HCT116 (cell line): ENCODE measurements around the gene IPO8. TPM values are rescaled to one million over a fixed set of nuclear protein-coding genes. Genes with fewer than 3 reads are reported as not detected.
"Not testable (repeated sequence)": the region's sequence is repeated elsewhere in the genome, so short reads cannot be mapped to it uniquely, and the experiment has no call there.

Experiments
- ATAC-seq: fragments of 200-7000 bp; cut with Tn5 transposase; 2 replicates; pipeline ENCODE4 v1.9.1; 2020; ENCODE audit warnings: mild to moderate bottlenecking, moderate library complexity
- BruUV-seq: library from RNA; stranded (reverse); fragments of 400-500 nt; replicated peaks from 2 replicates; lab custom pipeline; 2021; lab: Mats Ljungman, UMichigan
- CTCF ChIA-PET: fragments of 300-600 bp; sonication (Branson Sonifier 250); formaldehyde crosslinking; loops from one replicate; lab custom pipeline; 2021; ENCODE audit warnings: antibody characterized with exemption; lab: Charles Lee
- POLR2A ChIA-PET: fragments of 300-600, 350-600 bp; sonication (Branson Sonifier 250); formaldehyde crosslinking; loops from one replicate; lab custom pipeline; 2021; ENCODE audit warnings: antibody characterized with exemption; lab: Charles Lee
- RAD21 ChIA-PET, 2 experiments: fragments of 300-600 bp; sonication (Branson Sonifier 250); formaldehyde crosslinking; loops; one replicate each; lab custom pipeline; 2023; ENCODE audit warnings: low total read pairs in 2 of 2; ENCODE audit not compliant: uncharacterized antibody in 2 of 2, unreplicated experiment in 2 of 2, low non-redundant PET in 1 of 2; lab: Charles Lee
- DNase-seq: peaks from one replicate; pipeline ENCODE4 v3.0.0-alpha.2; 2010; ENCODE audit warnings: low read depth, low spot score
- H2AFZ ChIP-seq: fragments of 200-600 bp; shearing (Covaris generic), sonication (generic); 2 replicates; pipeline ENCODE4 v1.6.1; 2017; ENCODE audit warnings: low read depth, mixed run types, mixed read lengths, antibody characterized with exemption, low read length; ENCODE audit not compliant: poor library complexity, severe bottlenecking
- H3K27ac ChIP-seq: 2 replicates; pipeline ENCODE4 v1.5.1; 2012; ENCODE audit warnings: low read depth, low read length
- H3K27me3 ChIP-seq: fragments of 200-600 bp; sonication (generic); 2 replicates; pipeline ENCODE4 v1.6.1; 2016; ENCODE audit warnings: mixed run types, low read length, mixed read lengths; ENCODE audit not compliant: insufficient read depth
- H3K36me3 ChIP-seq, 2 experiments: fragments of 200-500 bp in 1 of 2; fragments of 200-600 bp in 1 of 2; sonication (Bioruptor generic) in 1 of 2; sonication (generic) in 1 of 2; 2 replicates each; pipeline versions ENCODE4 v1.5.1 to v1.6.1; 2014 to 2016; ENCODE audit warnings: low read length in 2 of 2, inconsistent platforms in 1 of 2, mixed read lengths in 1 of 2, mixed run types in 1 of 2; ENCODE audit not compliant: insufficient read depth in 2 of 2, control insufficient read depth in 1 of 2
- H3K4me1 ChIP-seq, 2 experiments: fragments of 200-600 bp in 1 of 2; sonication (generic) in 1 of 2; 2 replicates each; pipeline versions ENCODE4 v1.5.1 to v1.6.1; 2012 to 2017; ENCODE audit warnings: low read length in 2 of 2, inconsistent platforms in 1 of 2, mild to moderate bottlenecking in 1 of 2, mixed read lengths in 1 of 2, mixed run types in 1 of 2, moderate library complexity in 1 of 2; ENCODE audit not compliant: insufficient read depth in 2 of 2, control insufficient read depth in 1 of 2
- H3K4me2 ChIP-seq: fragments of 200-600 bp; sonication (generic); 2 replicates; pipeline ENCODE4 v1.6.1; 2017; ENCODE audit warnings: mixed run types, low read length, mixed read lengths
- H3K4me3 ChIP-seq, 2 experiments: fragments of 200-600 bp in 1 of 2; sonication (generic) in 1 of 2; replicated peaks in 1 of 2; 2 replicates each; pipeline ENCODE4 v1.5.1; 2011 to 2016; ENCODE audit warnings: low read length in 2 of 2, control low read depth in 1 of 2, low read depth in 1 of 2, mild to moderate bottlenecking in 1 of 2, mixed read lengths in 1 of 2, mixed run types in 1 of 2
- H3K79me2 ChIP-seq: fragments of 200-600 bp; sonication (generic); 2 replicates; pipeline ENCODE4 v1.6.1; 2017; ENCODE audit warnings: mild to moderate bottlenecking, mixed run types, low read length, moderate library complexity, mixed read lengths; ENCODE audit not compliant: insufficient read depth
- H3K9ac ChIP-seq: fragments of 200-600 bp; sonication (generic); 2 replicates; pipeline ENCODE4 v1.6.1; 2016; ENCODE audit warnings: low read length, mixed read lengths
- H3K9me2 ChIP-seq: fragments of 200-600 bp; sonication (generic), shearing (Covaris generic); 2 replicates; pipeline ENCODE4 v1.6.1; 2017; ENCODE audit warnings: mixed run types, mild to moderate bottlenecking, moderate library complexity; ENCODE audit not compliant: insufficient read depth
- H3K9me3 ChIP-seq, 2 experiments: fragments of 200-500 bp in 1 of 2; fragments of 200-600 bp in 1 of 2; sonication (Bioruptor generic) in 1 of 2; sonication (generic) in 1 of 2; 2 replicates each; pipeline ENCODE4 v1.6.1; 2014 to 2017; ENCODE audit warnings: low read length in 2 of 2, mixed read lengths in 2 of 2, inconsistent platforms in 1 of 2, low read depth in 1 of 2, mild to moderate bottlenecking in 1 of 2, mixed run types in 1 of 2, moderate library complexity in 1 of 2; ENCODE audit not compliant: control insufficient read depth in 1 of 2, insufficient read depth in 1 of 2
- H4K20me1 ChIP-seq: fragments of 200-600 bp; sonication (generic), shearing (Covaris generic); 2 replicates; pipeline ENCODE4 v1.6.1; 2017; ENCODE audit warnings: mixed run types, mild to moderate bottlenecking, moderate library complexity; ENCODE audit not compliant: insufficient read depth
- CEBPB ChIP-seq: IDR thresholded peaks from 2 replicates; pipeline ENCODE4 v1.6.1; 2012; ENCODE audit warnings: low read depth
- POLR2A ChIP-seq: IDR thresholded peaks from 2 replicates; pipeline ENCODE4 v1.7.0; 2011; ENCODE audit warnings: borderline replicate concordance; ENCODE audit not compliant: insufficient read depth, insufficient read length; ENCODE audit errors: extremely low read depth
- SP1 ChIP-seq: IDR thresholded peaks from 2 replicates; pipeline ENCODE4 v1.6.1; 2012; ENCODE audit warnings: low read depth
- ZNF274 ChIP-seq: fragments of 200-500 bp; sonication (Bioruptor generic); IDR thresholded peaks from 2 replicates; pipeline ENCODE4 v1.6.1; 2014; ENCODE audit warnings: mild to moderate bottlenecking, low read depth, low read length, inconsistent platforms
- intact Hi-C: fragments of 100-400 bp; cut with micrococcal nuclease; formaldehyde crosslinking; loops from 2 replicates; pipeline ENCODE4 v1.10.0; 2022
- total RNA-seq: library from RNA; stranded (reverse); gene quantifications from one replicate; pipeline ENCODE4 v1.2.1, GENCODE V29; 2021; ENCODE audit not compliant: unreplicated experiment
- TF ChIP-seq, protein P1 (sequence below), 3 experiments: fragments of 200-600 bp in 1 of 3; sonication (generic) in 1 of 3; IDR thresholded peaks in 2 of 3; conservative IDR thresholded peaks in 1 of 3; 2 replicates each; pipeline ENCODE4 v1.5.1; 2012 to 2017; ENCODE audit warnings: low read depth in 2 of 3, low read length in 2 of 3, antibody characterized with exemption in 1 of 3, borderline replicate concordance in 1 of 3, control low read depth in 1 of 3, mild to moderate bottlenecking in 1 of 3, mixed read lengths in 1 of 3, mixed run types in 1 of 3, moderate library complexity in 1 of 3; ENCODE audit not compliant: insufficient read depth in 1 of 3

Gene IPO8
- total RNA-seq, 1 experiment from 2014 or later: 41.4 TPM

DNA sequence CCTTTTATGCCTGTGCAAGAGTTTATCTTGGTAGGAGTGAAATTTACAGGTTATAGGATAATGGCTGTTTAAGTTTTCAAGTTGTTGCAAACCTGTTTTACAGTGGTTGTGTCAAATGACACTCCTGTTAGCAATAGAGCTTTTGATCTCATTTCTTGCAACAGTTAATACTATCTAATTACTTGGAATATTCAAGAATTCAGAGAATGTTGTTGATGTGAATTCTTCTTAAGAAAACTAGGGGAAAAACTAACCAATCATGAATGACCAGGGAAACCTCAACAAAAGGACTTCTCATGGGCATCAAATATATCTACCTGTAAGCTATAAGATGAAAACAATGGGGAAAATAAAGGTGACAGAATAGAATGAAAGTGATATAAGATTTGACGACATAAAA is 85.0 kb downstream of the IPO8 start:
- TF ChIP-seq SP1: no peak
- TF ChIP-seq CEBPB: no peak
- TF ChIP-seq, protein P1, sequence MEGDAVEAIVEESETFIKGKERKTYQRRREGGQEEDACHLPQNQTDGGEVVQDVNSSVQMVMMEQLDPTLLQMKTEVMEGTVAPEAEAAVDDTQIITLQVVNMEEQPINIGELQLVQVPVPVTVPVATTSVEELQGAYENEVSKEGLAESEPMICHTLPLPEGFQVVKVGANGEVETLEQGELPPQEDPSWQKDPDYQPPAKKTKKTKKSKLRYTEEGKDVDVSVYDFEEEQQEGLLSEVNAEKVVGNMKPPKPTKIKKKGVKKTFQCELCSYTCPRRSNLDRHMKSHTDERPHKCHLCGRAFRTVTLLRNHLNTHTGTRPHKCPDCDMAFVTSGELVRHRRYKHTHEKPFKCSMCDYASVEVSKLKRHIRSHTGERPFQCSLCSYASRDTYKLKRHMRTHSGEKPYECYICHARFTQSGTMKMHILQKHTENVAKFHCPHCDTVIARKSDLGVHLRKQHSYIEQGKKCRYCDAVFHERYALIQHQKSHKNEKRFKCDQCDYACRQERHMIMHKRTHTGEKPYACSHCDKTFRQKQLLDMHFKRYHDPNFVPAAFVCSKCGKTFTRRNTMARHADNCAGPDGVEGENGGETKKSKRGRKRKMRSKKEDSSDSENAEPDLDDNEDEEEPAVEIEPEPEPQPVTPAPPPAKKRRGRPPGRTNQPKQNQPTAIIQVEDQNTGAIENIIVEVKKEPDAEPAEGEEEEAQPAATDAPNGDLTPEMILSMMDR (IDR thresholded peaks at IDR 0.05 in 2 of 3, conservative IDR thresholded peaks at IDR 0.05 in 1 of 3; ENCODE audit: borderline replicate concordance in 1 of 3, insufficient read depth in 1 of 3, low read depth in 2 of 3, low read length in 2 of 3): no peak
- TF ChIP-seq POLR2A: no peak
- TF ChIP-seq ZNF274: no peak
- Histone ChIP-seq H3K9me2 (no peaks in the 10 kb centered on the region), H4K20me1 (no peaks in the 10 kb centered on the region), H3K36me3 (no peaks in the 10 kb centered on the region), H2AFZ (no peak overlapping the region), H3K4me2 (no peak overlapping the region), H3K27me3 (no peaks in the 10 kb centered on the region), H3K27ac (no peak overlapping the region), H3K9me3 (no peaks in the 10 kb centered on the region), H3K4me1 (no peaks in the 10 kb centered on the region), H3K79me2 (no peaks in the 10 kb centered on the region), H3K4me3 (no peak overlapping the region), H3K9ac (no peak overlapping the region)
- CTCF ChIA-PET: no interaction called here
- RAD21 ChIA-PET: no interaction called here
- ATAC-seq (no peak), DNase-seq (no peak)
- intact Hi-C loops: no loop called here
- BruUV-seq: no TSS peak
- POLR2A ChIA-PET: no interaction called here

DNA sequence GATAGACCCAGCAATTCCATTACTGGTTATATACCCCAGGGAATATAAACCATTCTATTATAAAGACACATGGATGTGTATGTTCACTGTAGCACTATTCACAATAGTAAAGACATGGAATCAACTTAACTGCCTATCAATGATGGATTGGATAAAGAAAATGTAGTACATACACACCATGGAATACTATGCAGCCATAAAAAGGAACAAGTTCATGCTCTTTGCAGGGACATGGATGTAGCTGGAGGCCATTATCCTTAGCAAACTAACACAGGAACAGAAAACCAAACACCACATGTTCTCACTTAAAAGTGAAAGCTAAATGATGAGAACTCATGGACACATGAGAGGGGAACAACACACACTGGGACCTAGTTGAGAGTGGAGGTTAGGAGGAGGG is 85.8 kb downstream of the IPO8 start:
- H3K4me3 ChIP-seq, H3K27me3 ChIP-seq, H3K9ac ChIP-seq, H3K4me2 ChIP-seq, POLR2A ChIA-PET, H3K79me2 ChIP-seq, H3K4me1 ChIP-seq, CTCF ChIA-PET, H3K9me2 ChIP-seq, intact Hi-C loops, ATAC-seq, H3K36me3 ChIP-seq, BruUV-seq, H2AFZ ChIP-seq, RAD21 ChIA-PET, H3K27ac ChIP-seq, H4K20me1 ChIP-seq, H3K9me3 ChIP-seq, DNase-seq: not testable (repeated sequence)

DNA sequence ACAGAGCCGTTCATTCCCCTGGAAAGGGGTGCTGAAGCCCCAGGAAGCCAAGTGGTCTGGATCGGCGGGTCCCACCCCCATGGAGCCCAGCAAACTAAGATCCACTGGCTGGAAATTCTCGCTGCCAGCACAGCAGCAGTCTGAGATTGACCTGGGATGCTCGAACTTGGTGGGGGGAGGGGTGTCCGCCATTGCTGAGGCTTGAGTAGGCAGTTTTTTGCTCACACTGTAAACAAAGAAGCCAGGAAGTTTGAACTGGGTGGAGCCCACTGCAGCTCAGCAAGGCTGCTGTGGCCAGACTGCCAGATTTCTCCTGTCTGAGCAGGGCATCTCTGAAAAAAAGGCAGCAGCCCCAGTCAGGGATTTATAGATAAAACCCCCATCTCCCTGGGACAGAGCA is 91.4 kb downstream of the IPO8 start:
- H3K4me3 ChIP-seq, H2AFZ ChIP-seq, H3K9me2 ChIP-seq, H3K4me2 ChIP-seq, BruUV-seq, H3K27ac ChIP-seq, H3K27me3 ChIP-seq, POLR2A ChIA-PET, CTCF ChIA-PET, H3K79me2 ChIP-seq, H3K4me1 ChIP-seq, H3K9ac ChIP-seq, ATAC-seq, H3K36me3 ChIP-seq, H3K9me3 ChIP-seq, intact Hi-C loops, DNase-seq, H4K20me1 ChIP-seq, RAD21 ChIA-PET: not testable (repeated sequence)
